ENCODE measurements around the gene POR.
"Not testable (repeated sequence)": the region's sequence is repeated elsewhere in the genome, so short reads cannot be mapped to it uniquely, and the experiment has no call there.

The POR gene

DNA sequence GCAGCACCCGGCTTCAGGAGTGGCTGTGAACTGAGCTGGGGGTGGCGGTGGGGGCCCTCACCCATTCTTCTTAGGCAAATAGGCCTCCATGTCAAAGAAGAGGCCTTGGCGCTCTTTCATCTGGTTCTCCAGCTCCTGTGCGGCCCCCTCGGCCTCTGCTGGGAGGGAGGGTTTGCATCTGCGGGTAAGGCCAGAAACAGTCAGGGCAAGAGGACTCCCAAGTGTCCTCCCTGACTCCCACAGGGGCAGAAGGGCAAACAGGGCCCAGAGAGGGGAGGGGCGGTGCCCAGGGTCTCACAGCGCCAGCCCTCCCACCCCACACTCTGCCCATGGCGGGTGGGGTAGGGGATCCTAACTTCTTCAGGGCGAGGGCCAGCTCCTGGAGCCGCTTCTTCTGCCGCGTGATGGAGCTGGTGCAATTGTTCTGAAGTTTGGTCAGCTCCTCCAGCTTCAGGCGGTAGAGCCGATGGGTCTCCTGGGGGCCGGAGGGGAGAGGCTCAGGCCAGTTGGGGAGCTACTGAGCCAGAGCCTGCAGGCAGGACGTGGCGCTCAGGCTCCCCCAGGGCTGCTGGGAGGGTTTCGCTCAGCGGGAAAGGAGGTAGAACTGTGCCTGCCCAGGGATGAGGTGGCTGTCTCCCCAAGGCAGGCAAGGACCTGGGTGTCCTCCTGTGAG, 77.3 kb downstream of the POR start:
- peak; percentile 1 for DNase-seq (ENCODE audit: low spot score)

GRCh38 chr7:75993689-75994387, 78.9 kb downstream of the POR start:
- DNase-seq (ENCODE audit: low spot score), result peak; percentile 90

- peak; percentile 100 for DNase-seq (ENCODE audit: low spot score)
Measured at GRCh38 chr7:75994388-75995051, 79.6 kb downstream of the POR start, which contains the start of gene TMEM120A. TSS of gene TMEM120A (minus strand) at chr7:75994595. CDS start at chr7:75994570, 25 bp downstream.

GRCh38 chr7:75995052-75995471, 80.1 kb downstream of the POR start:
- no peak for DNase-seq (ENCODE audit: low spot score)

DNA sequence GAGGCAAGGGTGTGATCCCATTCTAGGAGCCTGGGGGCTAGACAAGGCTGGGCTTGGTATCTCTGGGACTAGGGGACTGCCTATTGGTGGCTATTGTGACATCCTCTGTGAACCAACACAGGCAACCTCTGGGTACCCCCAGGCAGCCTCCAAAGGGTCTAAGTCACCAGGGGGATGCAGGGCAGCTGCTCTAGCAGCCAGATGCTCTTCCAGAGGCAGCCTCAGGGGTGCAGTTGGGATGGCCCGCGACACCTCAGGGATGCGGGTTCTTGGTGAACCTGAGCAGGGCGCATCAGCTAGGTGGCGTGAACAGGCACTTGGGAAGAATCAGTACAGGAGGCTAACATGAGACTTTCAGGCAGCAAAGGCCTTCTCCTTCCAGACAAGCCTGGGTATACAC, 81.0 kb downstream of the POR start:
- DNase-seq (ENCODE audit: low spot score), result no peak

DNA sequence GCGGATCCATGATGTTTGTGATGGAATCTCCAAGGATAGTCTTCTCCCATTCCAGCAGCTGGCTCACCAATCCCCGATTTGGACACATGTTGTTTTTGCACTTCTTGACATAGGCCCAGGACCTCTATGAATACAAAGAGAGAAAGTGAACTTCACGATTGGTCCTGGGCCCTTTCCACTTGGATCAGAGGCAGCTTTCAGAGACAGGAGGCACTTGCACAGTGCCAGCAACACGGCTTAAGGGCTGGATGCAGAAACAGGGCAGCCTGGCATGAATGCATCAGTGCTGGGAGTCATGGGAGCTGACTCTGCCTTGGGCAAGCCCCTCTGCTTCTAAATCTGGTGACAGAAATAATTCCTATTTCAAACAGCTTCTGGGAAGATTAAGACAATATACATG, 81.5 kb downstream of the POR start:
- no peak for DNase-seq (ENCODE audit: low spot score)

DNA sequence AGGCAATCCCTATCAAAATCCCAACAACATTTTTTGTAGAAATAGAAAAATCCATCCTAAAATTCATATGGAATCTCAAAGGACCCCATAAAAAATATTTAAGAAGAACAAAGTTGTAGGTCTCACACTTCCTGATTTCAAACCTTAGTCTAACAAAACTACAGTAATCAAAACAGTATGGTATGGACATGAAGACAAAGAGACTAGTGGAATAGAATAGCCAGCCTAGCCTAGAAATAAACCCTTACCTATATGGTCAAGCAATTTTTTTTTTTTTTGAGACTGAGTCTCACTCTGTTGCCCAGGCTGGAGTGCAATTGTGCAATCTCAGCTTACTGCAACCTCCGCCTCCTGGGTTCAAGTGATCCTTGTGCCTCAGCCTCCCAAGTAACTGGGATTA, 83.1 kb downstream of the POR start:
- no peak for DNase-seq (ENCODE audit: low spot score)

DNA sequence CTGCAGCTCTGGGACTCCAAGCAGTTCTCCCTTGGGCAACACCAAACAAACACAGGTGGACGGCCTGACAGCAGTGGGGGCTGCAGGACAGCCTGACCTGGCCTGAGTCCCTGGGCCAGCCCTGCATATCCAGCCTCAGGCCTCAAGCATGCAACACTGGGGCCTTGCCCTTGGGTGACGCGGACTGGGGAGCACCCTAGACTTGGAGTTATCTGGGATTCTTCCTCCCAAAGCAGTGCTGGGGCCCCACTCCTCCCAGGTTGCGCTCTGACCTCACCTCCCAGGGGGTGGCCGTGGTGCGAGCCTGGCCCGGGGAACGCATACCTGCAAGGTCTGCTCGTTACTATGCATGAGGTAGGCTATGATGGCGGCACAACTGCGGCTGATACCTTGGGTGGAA, 85.6 kb downstream of the POR start:
- no peak for DNase-seq (ENCODE audit: low spot score)

DNA sequence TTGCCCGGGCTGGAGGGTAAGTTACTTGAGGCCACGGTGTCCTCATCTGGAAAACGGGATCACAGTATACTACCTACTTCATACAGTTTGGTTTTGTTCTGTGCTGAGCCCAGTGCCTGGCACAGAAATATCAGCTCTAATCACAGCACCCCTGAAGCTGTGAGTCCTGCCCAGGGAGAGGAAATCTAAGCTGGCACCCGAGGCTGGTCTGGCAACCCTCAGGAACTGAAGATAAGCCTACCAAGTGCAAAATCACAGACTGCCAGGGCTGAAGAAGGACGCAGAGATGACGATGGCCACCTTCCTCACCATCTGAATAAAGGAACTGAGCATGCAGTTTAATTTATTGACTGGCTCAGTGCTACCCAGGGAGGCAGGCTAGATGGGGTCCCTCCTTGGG, 87.2 kb downstream of the POR start:
- DNase-seq (ENCODE audit: low spot score), result no peak

DNA sequence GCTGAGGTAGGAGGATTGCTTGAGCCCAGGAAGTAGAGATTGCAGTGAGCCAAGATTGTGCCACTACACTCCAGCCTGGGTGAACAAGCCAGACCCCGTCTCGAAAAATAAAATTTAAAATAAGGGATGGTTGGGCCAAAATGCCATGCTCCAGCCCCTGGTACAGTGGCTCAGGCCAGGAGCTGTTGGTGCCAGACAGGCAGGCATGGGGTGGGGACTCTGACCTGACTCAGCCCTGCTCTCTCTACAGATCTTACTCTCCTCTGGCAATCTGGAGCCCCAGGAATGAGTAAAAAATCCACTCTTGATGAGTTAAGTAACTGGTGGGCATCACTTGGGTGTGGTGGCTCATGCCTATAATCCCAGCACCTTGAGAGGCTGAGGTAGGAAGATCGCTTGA, 87.9 kb downstream of the POR start:
- DNase-seq (ENCODE audit: low spot score), result no peak

GRCh38 chr7:76003351-76003750, 88.4 kb downstream of the POR start:
- DNase-seq (ENCODE audit: low spot score), result no peak

- not testable (repeated sequence) for DNase-seq (ENCODE audit: low spot score)
Measured at GRCh38 chr7:76005004-76005403, 90.0 kb downstream of the POR start.

- no peak for DNase-seq (ENCODE audit: low spot score)
Measured at GRCh38 chr7:76008156-76008687, 93.3 kb downstream of the POR start.

- no peak for DNase-seq (ENCODE audit: low spot score)
Measured at GRCh38 chr7:76009672-76010600, 95.0 kb downstream of the POR start.

DNA sequence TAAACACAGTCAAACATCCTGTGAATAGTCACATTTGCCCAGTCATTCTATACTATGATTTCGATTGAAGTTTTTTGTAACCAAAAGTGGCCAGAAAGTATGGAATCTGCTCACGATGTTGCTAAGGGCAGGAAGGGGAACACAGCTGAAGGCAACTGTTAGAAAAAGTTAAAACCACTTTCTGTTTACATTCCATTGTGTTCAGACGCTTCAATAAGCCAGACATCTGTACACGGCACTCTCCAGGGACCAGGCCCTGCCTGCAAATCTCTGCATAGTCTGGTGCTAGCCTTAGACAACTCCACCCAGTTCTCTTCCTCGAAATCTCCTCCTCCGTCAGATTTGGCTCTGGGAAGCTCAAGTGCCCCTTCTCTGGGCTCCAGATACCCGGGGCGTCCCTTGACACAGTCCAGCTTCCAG, 96.5 kb downstream of the POR start:
- DNase-seq (ENCODE audit: low spot score), result peak; percentile 89

DNA sequence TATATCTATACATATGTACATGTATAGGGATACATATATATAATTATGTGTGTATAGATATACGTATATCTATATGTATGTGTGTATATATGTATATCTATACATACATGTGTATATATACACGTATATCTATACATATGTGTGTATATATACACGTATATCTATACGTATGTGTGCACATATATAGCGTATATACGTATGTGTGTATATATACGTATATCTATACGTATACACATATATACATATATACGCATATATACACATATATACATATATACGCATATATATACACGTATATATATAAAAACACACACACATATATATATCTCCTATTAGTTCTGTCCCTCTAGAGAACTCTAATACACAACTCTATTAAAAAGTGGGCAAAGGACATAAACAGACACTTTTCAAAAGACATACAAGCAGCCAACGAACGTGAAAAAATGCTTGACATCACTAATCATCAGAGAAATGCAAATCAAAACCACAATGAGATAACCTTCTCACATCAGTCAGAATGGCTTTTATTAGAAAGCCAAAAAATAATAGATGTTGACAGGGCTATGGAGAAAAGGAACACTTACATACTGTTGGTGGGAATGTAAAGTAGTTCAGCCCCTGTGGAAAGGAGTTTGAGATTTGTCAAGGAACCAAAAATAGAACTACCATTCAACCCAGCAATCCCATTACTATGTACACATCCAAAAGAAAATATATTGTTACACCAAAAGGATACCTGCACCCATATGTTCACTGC, 101.4 kb downstream of the POR start:
- no peak for DNase-seq (ENCODE audit: low spot score)

- DNase-seq (ENCODE audit: low spot score), result not testable (repeated sequence)
Measured at GRCh38 chr7:76018520-76018919, 103.6 kb downstream of the POR start.

DNA sequence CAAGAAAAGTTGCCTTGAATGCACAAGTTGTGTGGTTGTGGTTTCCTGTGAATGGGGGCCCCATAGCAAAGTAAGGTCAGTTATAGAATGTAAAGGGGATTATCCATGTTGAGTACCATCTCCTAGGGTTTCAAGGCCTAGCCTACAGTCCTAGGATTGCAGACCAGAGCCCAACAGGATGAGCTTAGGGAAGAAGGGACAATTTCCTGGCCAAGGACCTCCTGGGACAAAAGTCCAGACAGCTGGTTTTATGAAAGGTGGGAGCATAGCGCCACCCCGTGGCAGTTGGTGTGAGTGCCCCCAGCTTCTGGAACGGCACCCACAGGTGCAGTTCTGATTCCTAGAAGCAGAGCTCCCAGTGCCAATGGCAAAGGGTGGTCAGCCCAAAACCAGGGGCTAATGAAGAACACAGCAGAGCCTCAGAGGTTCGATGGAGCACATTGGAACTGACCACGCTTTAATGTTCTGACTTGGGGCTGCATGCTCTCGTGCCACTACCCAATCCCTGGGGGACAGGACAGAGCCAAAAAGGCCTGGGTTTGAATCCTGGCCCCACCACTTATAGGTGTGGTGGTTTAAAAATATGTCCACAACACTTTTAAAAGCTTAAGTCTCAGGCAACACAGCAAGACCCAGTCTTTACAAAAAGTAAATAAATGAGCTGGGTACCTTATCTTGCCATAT, 105.2 kb downstream of the POR start:
- DNase-seq (ENCODE audit: low spot score), result peak; percentile 80

DNA sequence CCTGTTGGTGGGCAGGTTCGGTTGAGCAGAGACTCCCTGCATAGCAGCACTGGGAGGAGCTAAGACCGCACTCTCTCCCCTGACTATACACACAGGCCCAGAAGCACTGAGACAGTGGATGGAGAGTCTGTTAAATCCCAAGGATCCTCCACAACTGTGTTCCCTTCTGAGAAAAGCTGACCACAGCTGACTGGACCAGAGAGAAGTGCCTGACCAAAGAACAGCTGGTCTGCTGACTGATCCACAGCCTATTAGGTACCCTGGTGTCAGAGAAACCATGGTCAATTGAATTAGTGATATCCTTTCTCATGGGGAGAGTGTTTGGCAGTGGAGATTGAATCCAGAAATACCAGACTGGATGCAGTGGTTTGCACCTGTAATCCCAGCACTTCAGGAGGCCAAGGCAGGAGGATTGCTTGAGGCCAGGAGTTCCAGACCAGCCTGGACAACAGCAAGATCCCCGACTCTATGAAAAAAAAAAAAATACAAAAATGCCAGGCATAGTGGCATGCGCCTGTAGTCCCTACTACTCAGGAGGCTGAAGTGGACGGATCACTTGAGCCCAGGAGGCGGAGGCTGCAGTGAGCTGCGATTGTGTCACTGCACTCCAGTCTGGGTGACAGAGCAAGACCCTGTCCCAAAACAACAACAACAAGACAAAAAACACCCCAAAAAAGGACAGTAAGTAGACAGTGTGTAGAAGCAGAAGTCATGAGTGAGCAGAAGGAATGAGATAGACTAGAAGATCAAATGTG, 107.2 kb downstream of the POR start:
- DNase-seq (ENCODE audit: low spot score), result no peak

GRCh38 chr7:76023002-76023401, 108.0 kb downstream of the POR start:
- DNase-seq (ENCODE audit: low spot score), result no peak
